Lower leg skin (tissue), 4 donors: ENCODE data around the gene DNPEP. TPM values are rescaled to one million over a fixed set of nuclear protein-coding genes. Genes with fewer than 3 reads are reported as not detected.
"Not testable (repeated sequence)": the region's sequence is repeated elsewhere in the genome, so short reads cannot be mapped to it uniquely, and the experiment has no call there.

Experiments
- DNase-seq, 2 donors: peaks; one replicate each; pipeline ENCODE4 v3.0.0-alpha.2; 2019; ENCODE audit warnings: low spot score in 2 of 2
- H3K4me3 ChIP-seq: fragments of 200-600 bp; sonication (generic); 2 replicates; pipeline ENCODE4 v1.5.1; 2017; ENCODE audit warnings: mild to moderate bottlenecking, low read depth; ENCODE audit not compliant: poor library complexity, severe bottlenecking
- POLR2A ChIP-seq, 2 donors: fragments of 450-650 bp; IDR thresholded peaks; one replicate each; pipeline ENCODE4 v1.6.1; 2016 to 2017; ENCODE audit warnings: antibody characterized with exemption in 2 of 2, mild to moderate bottlenecking in 1 of 2, moderate library complexity in 1 of 2
- WGBS, 2 donors: methylation state at CpG; one replicate each; pipeline ENCODE4 v1.1.5; 2018; 5-methylcytosine and 5-hydroxymethylcytosine counted together
- intact Hi-C: fragments of 100-400 bp; cut with DNase I; formaldehyde crosslinking; loops from one replicate; pipeline ENCODE4 v1.15.0; 2023; ENCODE audit warnings: low total_unique reads
- total RNA-seq, 4 donors: library from RNA; depleted of rRNA; stranded (reverse); fragments of >200 nt; gene quantifications; one replicate each; pipeline ENCODE4 v1.1.0, GENCODE V29; 2016
- TF ChIP-seq, protein P1 (sequence below), 3 donors: fragments of 450-650 bp; IDR thresholded peaks; one replicate each; pipeline ENCODE4 v1.5.1; 2016; ENCODE audit warnings: antibody characterized with exemption in 3 of 3, mild to moderate bottlenecking in 3 of 3, moderate library complexity in 2 of 3

The DNPEP gene
- total RNA-seq, 4 donors from 2014 or later: 52.7 to 64.0 (median 57.6) TPM

DNA sequence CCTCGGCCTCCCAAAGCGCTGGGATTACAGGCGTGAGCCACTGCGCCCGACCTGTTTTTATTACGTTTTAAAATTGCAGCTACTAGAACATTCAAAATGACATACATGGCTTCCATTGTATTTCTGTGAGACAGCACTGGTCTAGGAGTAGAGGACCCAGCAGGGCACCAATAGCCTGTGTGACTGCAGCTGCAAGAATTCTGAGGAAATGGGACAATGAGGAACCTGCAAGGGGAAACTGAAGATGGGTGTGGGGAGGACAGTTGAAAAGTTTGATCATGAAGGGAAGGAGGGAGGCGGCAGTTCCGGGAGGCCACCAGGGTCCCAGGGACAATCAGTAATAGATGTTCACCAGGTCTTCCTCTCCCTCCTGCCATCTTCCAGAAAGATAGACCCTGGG lies 13.9 kb upstream of the DNPEP start:
- DNase-seq: no peak
- no peak overlapping the region for H3K4me3 ChIP-seq
- intact Hi-C loops: no loop called here
- WGBS, 2 donors: 90 to 91% methylated on average over 8 of the region's 8 CpGs
- TF ChIP-seq POLR2A (IDR thresholded peaks at IDR 0.05): no peak
- TF ChIP-seq, protein P1, sequence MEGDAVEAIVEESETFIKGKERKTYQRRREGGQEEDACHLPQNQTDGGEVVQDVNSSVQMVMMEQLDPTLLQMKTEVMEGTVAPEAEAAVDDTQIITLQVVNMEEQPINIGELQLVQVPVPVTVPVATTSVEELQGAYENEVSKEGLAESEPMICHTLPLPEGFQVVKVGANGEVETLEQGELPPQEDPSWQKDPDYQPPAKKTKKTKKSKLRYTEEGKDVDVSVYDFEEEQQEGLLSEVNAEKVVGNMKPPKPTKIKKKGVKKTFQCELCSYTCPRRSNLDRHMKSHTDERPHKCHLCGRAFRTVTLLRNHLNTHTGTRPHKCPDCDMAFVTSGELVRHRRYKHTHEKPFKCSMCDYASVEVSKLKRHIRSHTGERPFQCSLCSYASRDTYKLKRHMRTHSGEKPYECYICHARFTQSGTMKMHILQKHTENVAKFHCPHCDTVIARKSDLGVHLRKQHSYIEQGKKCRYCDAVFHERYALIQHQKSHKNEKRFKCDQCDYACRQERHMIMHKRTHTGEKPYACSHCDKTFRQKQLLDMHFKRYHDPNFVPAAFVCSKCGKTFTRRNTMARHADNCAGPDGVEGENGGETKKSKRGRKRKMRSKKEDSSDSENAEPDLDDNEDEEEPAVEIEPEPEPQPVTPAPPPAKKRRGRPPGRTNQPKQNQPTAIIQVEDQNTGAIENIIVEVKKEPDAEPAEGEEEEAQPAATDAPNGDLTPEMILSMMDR (IDR thresholded peaks at IDR 0.05): no peak

GRCh38 chr2:219400562-219400961 lies 12.8 kb upstream of the DNPEP start:
- intact Hi-C loops: no loop called here
- no peak overlapping the region for H3K4me3 ChIP-seq
- WGBS, 2 donors: 55 to 58% methylated on average over 6 of the region's 6 CpGs
- no peak for DNase-seq
- no peak for TF ChIP-seq POLR2A (IDR thresholded peaks at IDR 0.05)
- TF ChIP-seq, protein P1 (IDR thresholded peaks at IDR 0.05): no peak

DNA sequence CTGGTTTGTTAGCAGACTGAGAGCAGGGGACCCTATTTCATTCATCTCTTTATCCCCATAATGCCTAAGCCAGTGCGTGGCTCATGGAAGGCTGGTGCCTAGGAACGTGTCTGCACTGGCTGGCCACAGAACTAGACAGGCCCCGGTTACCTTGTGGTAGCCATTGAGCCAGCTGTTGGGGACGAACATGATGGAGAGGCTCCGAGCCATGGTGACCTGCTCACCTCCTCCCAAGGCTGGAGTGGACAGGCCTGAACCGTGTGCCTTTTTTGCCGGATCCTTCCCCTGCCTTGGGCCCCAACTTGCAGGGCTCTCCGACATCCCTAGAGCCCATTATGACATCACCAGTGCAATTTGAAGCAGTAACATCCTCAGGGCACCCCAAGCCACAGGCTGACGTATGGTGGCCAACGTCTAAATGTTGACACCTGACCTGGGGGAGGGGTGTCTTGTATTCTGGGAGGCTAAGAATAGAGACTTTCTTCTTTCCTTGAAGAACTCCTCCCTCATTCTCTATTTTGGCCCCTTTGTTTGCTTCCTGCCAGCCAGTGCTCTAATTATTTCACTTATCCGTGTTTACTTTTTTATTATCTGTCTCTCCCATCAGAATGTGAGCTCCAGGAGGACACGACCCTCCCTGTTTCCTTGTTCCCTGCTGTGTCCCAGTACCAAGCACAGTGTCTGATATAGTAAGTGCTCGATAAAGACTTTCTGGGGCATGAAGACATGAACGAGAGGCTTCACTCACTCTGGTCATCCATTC lies 12.2 kb upstream of the DNPEP start:
- intact Hi-C loops: no loop called here
- no peak overlapping the region for H3K4me3 ChIP-seq
- 68 to 75% methylated on average over 14 of the region's 14 CpGs for whole genome bisulfite sequencing, 2 donors
- no peak for TF ChIP-seq POLR2A (IDR thresholded peaks at IDR 0.05)
- TF ChIP-seq, protein P1 (IDR thresholded peaks at IDR 0.05): no peak
- no peak for DNase-seq

- no peak overlapping the region for H3K4me3 ChIP-seq
- TF ChIP-seq POLR2A (IDR thresholded peaks at IDR 0.05): no peak
- 47 to 62% methylated on average over 5 of the region's 5 CpGs for WGBS, 2 donors
- no peak for DNase-seq
- intact Hi-C loops: no loop called here
Observed at GRCh38 chr2:219398721-219399363, 11.1 kb upstream of the DNPEP start.

- no peak for DNase-seq
- TF ChIP-seq, protein P1 (IDR thresholded peaks at IDR 0.05): no peak
- TF ChIP-seq POLR2A (IDR thresholded peaks at IDR 0.05): no peak
- no peak overlapping the region for H3K4me3 ChIP-seq
- 59 to 64% methylated on average over 6 of the region's 6 CpGs for WGBS, 2 donors
- intact Hi-C loops: no loop called here
Observed at GRCh38 chr2:219396863-219397457, 9.2 kb upstream of the DNPEP start.

- DNase-seq: no peak
- no peak overlapping the region for H3K4me3 ChIP-seq
- intact Hi-C loops: no loop called here
- TF ChIP-seq, protein P1 (IDR thresholded peaks at IDR 0.05): no peak
- no peak for TF ChIP-seq POLR2A (IDR thresholded peaks at IDR 0.05)
- WGBS, 2 donors: 94% methylated on average over 3 of the region's 3 CpGs
Observed at GRCh38 chr2:219395609-219396008, 7.9 kb upstream of the DNPEP start.

DNA sequence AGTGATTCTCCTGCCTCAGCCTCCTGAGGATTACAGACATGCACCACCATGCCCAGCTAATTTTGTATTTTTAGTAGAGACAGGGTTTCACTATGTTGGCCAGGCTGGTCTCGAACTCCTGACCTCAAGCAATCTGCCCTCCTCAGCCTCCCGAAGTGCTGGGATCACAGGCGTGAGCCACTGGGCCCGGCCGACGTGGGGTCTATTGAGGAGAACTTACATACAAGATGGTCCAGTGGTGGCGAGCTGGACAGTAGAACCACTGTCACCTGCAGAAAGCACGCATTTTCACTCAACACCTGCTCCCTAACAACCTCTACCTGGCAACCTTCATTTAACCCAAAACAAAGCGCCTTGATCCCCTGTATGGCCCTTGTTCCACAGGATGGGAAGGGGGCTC lies 7.3 kb upstream of the DNPEP start:
- intact Hi-C loops, H3K4me3 ChIP-seq, DNase-seq: not testable (repeated sequence)
- 86 to 93% methylated on average over 9 of the region's 9 CpGs for WGBS, 2 donors
